Panc1 (cell line): ENCODE measurements around the gene CFAP58. TPM values are rescaled to one million over a fixed set of nuclear protein-coding genes. Genes with fewer than 3 reads are reported as not detected.

Experiments used
- ATAC-seq: fragments of 200-7000 bp; cut with Tn5 transposase; 2 replicates; pipeline ENCODE4 v1.9.1; 2020; ENCODE audit warnings: mild to moderate bottlenecking, moderate library complexity
- BruUV-seq: library from RNA; stranded (reverse); fragments of 400-500 nt; replicated peaks from 2 replicates; lab custom pipeline; 2021; lab: Mats Ljungman, UMichigan
- CTCF ChIA-PET: fragments of 300-600 bp; sonication (Branson Sonifier 250); formaldehyde crosslinking; loops from one replicate; lab custom pipeline; 2022; ENCODE audit warnings: antibody characterized with exemption; lab: Charles Lee
- POLR2A ChIA-PET: fragments of 300-600 bp; sonication (Branson Sonifier 250); formaldehyde crosslinking; loops from one replicate; lab custom pipeline; 2022; ENCODE audit warnings: antibody characterized with exemption; lab: Charles Lee
- DNase-seq: peaks from one replicate; pipeline ENCODE4 v3.0.0-alpha.2; 2010; ENCODE audit warnings: low read depth, low spot score
- H3K27ac ChIP-seq: 2 replicates; pipeline ENCODE4 v1.5.1; 2011; ENCODE audit warnings: mild to moderate bottlenecking, low read length, inconsistent platforms
- H3K27me3 ChIP-seq: fragments of 200-500 bp; sonication (Bioruptor generic); 2 replicates; pipeline ENCODE4 v1.6.0; 2014; ENCODE audit warnings: low read length, inconsistent platforms; ENCODE audit not compliant: control insufficient read depth, insufficient read depth
- H3K36me3 ChIP-seq: fragments of 200-500 bp; sonication (Bioruptor generic); 2 replicates; pipeline ENCODE4 v1.5.1; 2014; ENCODE audit warnings: inconsistent platforms, mild to moderate bottlenecking, low read length, moderate library complexity; ENCODE audit not compliant: control insufficient read depth, insufficient read depth
- H3K4me1 ChIP-seq: 2 replicates; pipeline ENCODE4 v1.5.1; 2011; ENCODE audit warnings: inconsistent platforms, mild to moderate bottlenecking, low read length, moderate library complexity; ENCODE audit not compliant: control insufficient read depth, insufficient read depth
- H3K4me3 ChIP-seq, 2 experiments: 2 replicates each; pipeline ENCODE4 v1.5.1; 2011 to 2012; ENCODE audit warnings: low read depth in 2 of 2, low read length in 2 of 2, mild to moderate bottlenecking in 2 of 2, inconsistent platforms in 1 of 2, moderate library complexity in 1 of 2
- H3K9me3 ChIP-seq: fragments of 200-500 bp; sonication (Bioruptor generic); 2 replicates; pipeline ENCODE4 v1.5.1; 2014; ENCODE audit warnings: low read depth, mild to moderate bottlenecking, inconsistent platforms, low read length, moderate library complexity; ENCODE audit not compliant: control insufficient read depth, insufficient read depth
- CTCF ChIP-seq: fragments of 450-650 bp; IDR thresholded peaks from 2 replicates; pipeline ENCODE4 v1.5.1; 2017; ENCODE audit warnings: mild to moderate bottlenecking
- POLR2AphosphoS5 ChIP-seq: IDR thresholded peaks from 2 replicates; pipeline ENCODE4 v1.6.1; 2012; ENCODE audit warnings: mild to moderate bottlenecking, low read depth, low read length, moderate library complexity
- REST ChIP-seq, 2 experiments: IDR thresholded peaks; 2 replicates each; pipeline ENCODE4 v1.6.1; 2011 to 2012; ENCODE audit warnings: low read depth in 2 of 2, control low read depth in 1 of 2, low read length in 1 of 2, mild to moderate bottlenecking in 1 of 2, moderate library complexity in 1 of 2; ENCODE audit not compliant: insufficient read depth in 1 of 2
- SIN3A ChIP-seq: IDR thresholded peaks from 2 replicates; pipeline ENCODE4 v1.6.1; 2012; ENCODE audit warnings: low read depth, mild to moderate bottlenecking, low read length, moderate library complexity, borderline replicate concordance; ENCODE audit not compliant: insufficient read depth
- TCF7L2 ChIP-seq: IDR thresholded peaks from 2 replicates; pipeline ENCODE4 v1.6.1; 2011; ENCODE audit warnings: mild to moderate bottlenecking, low read depth, low read length, inconsistent platforms
- in situ Hi-C: cut with HindIII; loops from 2 replicates; pipeline ENCODE4 v1.10.0; 2016; ENCODE audit warnings: low sequenced_read_pairs, low pct_unique_long_range_greater_than_20kb
- intact Hi-C: fragments of 100-400 bp; cut with micrococcal nuclease; formaldehyde crosslinking; loops from one replicate; pipeline ENCODE4 v1.10.0; 2022; ENCODE audit not compliant: unreplicated experiment
- total RNA-seq: library from RNA; stranded (reverse); gene quantifications from one replicate; pipeline ENCODE4 v1.2.1, GENCODE V29; 2021; ENCODE audit not compliant: unreplicated experiment

CFAP58 gene
- total RNA-seq, 1 experiment from 2014 or later = 2.0 TPM

- Histone ChIP-seq H3K27me3 (no peaks in the 10 kb centered on the region; the same call in 1 of the 2 replicates), H3K4me3 (no peak overlapping the region), H3K9me3 (no peaks in the 10 kb centered on the region), H3K36me3 (no peaks in the 10 kb centered on the region), H3K4me1 (no peaks in the 10 kb centered on the region), H3K27ac (no peak overlapping the region)
- ATAC-seq (no peak), DNase-seq (no peak)
- intact Hi-C loops = no loop called here
- no TSS peak for BruUV-seq
- no peak for TF ChIP-seq SIN3A
- TF ChIP-seq REST (IDR thresholded peaks at IDR 0.05; ENCODE audit: insufficient read depth in 1 of 2, low read depth in 2 of 2, low read length in 1 of 2) = no peak
- TF ChIP-seq TCF7L2 = no peak
- no peak for TF ChIP-seq CTCF
- TF ChIP-seq POLR2AphosphoS5 = no peak
- in situ Hi-C loops = no loop called here
- ChIA-PET POLR2A (no interaction called here), CTCF (no interaction called here)
Measured at GRCh38 chr10:104440221-104440620, 86.6 kb downstream of the CFAP58 start.

- ChIA-PET POLR2A (no interaction called here), CTCF (no interaction called here)
- no peaks in the 10 kb centered on the region for H3K9me3 ChIP-seq
- no peak overlapping the region for H3K27ac ChIP-seq
- H3K36me3 ChIP-seq = no peaks in the 10 kb centered on the region
- DNase-seq (no peak), ATAC-seq (no peak)
- intact Hi-C loops (no loop called here), in situ Hi-C loops (no loop called here)
- H3K4me1 ChIP-seq = no peaks in the 10 kb centered on the region
- H3K4me3 ChIP-seq = no peak overlapping the region
- no peaks in the 10 kb centered on the region; the same call in 1 of the 2 replicates for H3K27me3 ChIP-seq
- no TSS peak for BruUV-seq
- TF ChIP-seq REST (IDR thresholded peaks at IDR 0.05; ENCODE audit: insufficient read depth in 1 of 2, low read depth in 2 of 2, low read length in 1 of 2) (no peak), TCF7L2 (no peak), CTCF (no peak), POLR2AphosphoS5 (no peak), SIN3A (no peak)
Measured at GRCh38 chr10:104441329-104442000, 87.8 kb downstream of the CFAP58 start.
